CD4-positive, alpha-beta T cell treated with Interleukin-15 for 1 hour (primary cell): ENCODE data around the gene LVRN.

Source experiments
- DNase-seq: peaks from one replicate; pipeline ENCODE4 v3.0.0-alpha.2; 2020

Gene LVRN

GRCh38 chr5:115956957-115957356 lies 5.3 kb upstream of the LVRN start:
- DNase-seq, result no peak

- no peak for DNase-seq
These were observed 665 bp upstream of the LVRN start for GRCh38 chr5:115961381-115962238.

- no peak for DNase-seq
These were observed 509 bp downstream of the LVRN start for GRCh38 chr5:115962565-115963402.

- no peak for DNase-seq
These were observed 1.3 kb downstream of the LVRN start for GRCh38 chr5:115963566-115963965.

GRCh38 chr5:115968770-115969169 lies 6.5 kb downstream of the LVRN start:
- no peak for DNase-seq

GRCh38 chr5:115977096-115977495 lies 14.8 kb downstream of the LVRN start:
- DNase-seq, result no peak

- DNase-seq, result no peak
These were observed 15.7 kb downstream of the LVRN start for GRCh38 chr5:115977988-115978387.

- DNase-seq, result no peak
These were observed 16.5 kb downstream of the LVRN start for GRCh38 chr5:115978779-115979178.

GRCh38 chr5:115979201-115980041 lies 17.1 kb downstream of the LVRN start:
- no peak for DNase-seq

GRCh38 chr5:115983519-115983918 lies 21.2 kb downstream of the LVRN start:
- no peak for DNase-seq

- DNase-seq, result no peak
These were observed 23.8 kb downstream of the LVRN start for GRCh38 chr5:115985802-115986757.

GRCh38 chr5:115988002-115988401 lies 25.7 kb downstream of the LVRN start:
- no peak for DNase-seq

- no peak for DNase-seq
These were observed 30.6 kb downstream of the LVRN start for GRCh38 chr5:115992848-115993350.

- DNase-seq, result no peak
These were observed 33.1 kb downstream of the LVRN start for GRCh38 chr5:115995351-115995750.

GRCh38 chr5:116002116-116002906 lies 40.0 kb downstream of the LVRN start:
- no peak for DNase-seq

GRCh38 chr5:116004248-116004647 lies 42.0 kb downstream of the LVRN start:
- no peak for DNase-seq

- DNase-seq, result no peak
These were observed 47.5 kb downstream of the LVRN start for GRCh38 chr5:116009806-116010205.

- DNase-seq, result no peak
These were observed 48.8 kb downstream of the LVRN start for GRCh38 chr5:116011046-116011445.

GRCh38 chr5:116013207-116013785 lies 51.0 kb downstream of the LVRN start:
- DNase-seq, result no peak

GRCh38 chr5:116013936-116014335 lies 51.7 kb downstream of the LVRN start:
- DNase-seq, result no peak
